Stimulated activated CD4-positive, alpha-beta T cell treated with anti-CD3 and anti-CD28 coated beads, Interleukin-1b, Interleukin-23, amount 100 ng/mL, for 4 hours (primary cell): ENCODE results near the gene NRP1.

Source experiments
- DNase-seq, 2 donors: peaks; one replicate each; pipeline ENCODE4 v3.0.0-alpha.2; 2020; ENCODE audit warnings: low read depth in 2 of 2

The NRP1 gene

DNA sequence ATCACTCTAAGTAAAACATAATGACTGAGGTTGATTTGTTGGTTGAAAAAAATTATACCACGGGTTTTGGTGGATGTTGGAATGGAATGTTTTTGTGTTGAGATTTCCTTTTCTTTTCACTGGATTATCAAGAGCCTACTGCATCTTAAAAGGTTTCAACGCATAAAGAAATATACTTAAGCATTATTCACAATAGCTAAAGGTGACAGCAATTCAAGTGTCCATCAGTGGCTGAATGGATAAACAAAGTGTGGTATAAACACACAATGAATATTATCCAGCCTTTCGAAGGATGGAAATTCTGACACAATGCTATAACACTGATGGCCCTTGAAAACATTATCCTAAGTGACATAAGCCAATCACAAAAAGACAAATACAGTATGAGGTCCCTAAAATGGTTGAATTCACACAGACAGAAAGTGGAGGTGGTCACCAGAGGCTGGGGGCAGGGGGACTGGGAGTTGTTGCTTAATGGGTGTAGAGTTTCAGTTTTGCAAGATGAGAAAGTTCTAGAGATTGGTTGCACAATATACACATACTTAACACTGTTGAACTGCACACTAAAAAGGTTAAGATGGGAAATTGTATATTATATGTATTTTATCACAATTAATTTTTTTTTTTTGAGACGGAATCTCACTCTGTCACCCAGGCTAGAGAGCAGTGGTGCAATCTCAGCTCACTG, 122.3 kb downstream of the NRP1 start:
- DNase-seq, result no peak

DNA sequence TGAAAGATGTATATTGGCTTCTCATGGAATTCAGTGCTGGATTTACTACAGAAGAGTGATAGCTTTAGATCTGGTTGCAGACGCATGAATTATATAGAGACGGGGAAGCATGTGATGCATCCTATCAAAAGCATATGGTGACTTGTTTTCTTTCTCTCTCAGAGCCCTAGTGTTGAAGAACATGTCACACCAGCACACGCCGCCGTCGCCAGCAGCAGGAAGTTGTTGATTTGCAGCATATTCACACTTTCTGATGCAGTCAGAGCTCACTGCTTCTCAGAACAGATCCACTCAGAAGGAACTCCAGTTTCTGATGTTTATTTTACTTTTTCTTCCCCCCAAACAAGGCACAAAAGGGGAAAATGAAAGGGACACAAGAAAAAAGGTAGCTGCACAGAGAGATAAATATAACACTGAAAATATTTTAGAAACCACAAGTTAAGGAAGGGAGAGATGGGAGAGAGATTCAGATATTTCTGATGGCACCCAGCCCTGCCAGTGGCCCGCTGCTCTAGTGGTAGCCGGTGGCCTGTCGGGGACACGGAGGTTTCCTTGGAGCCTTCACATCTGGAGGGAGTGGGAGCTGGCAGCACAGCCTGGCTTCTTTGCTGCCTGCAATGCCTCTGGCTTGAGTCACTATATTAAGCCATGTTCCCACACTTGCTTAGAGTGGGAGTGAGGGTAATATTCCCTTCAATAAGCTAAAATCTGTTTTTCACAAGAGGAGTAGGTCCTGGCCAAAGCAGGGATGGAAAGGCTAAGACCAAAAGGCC, 123.2 kb downstream of the NRP1 start:
- peak in 1 of 2 donors; percentile 10 for DNase-seq

GRCh38 chr10:33209802-33210201, 124.7 kb downstream of the NRP1 start:
- no peak for DNase-seq

DNA sequence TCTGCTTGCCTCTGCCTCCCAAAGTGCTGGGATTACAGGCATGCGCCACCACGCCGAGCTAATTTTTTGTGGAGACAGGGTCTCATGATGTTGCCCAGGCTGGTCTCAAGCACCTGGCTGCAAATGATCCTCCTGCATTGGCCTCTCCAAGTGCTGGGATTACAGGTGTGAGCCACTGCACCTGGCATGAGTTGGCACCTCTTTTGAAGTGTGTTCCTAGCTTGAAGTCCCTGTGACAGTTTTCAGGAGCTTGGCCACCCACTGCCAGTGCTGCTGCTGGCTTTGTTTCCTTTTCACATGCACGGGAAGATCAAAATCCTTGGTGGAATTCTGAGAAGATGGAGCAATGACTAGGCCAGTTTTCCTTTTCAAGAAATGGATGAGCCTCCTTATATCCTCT, 126.3 kb downstream of the NRP1 start:
- no peak for DNase-seq

- no peak for DNase-seq
Measured at GRCh38 chr10:33204031-33204430, 130.4 kb downstream of the NRP1 start.

GRCh38 chr10:33201971-33202370, 132.5 kb downstream of the NRP1 start:
- DNase-seq, result no peak

DNA sequence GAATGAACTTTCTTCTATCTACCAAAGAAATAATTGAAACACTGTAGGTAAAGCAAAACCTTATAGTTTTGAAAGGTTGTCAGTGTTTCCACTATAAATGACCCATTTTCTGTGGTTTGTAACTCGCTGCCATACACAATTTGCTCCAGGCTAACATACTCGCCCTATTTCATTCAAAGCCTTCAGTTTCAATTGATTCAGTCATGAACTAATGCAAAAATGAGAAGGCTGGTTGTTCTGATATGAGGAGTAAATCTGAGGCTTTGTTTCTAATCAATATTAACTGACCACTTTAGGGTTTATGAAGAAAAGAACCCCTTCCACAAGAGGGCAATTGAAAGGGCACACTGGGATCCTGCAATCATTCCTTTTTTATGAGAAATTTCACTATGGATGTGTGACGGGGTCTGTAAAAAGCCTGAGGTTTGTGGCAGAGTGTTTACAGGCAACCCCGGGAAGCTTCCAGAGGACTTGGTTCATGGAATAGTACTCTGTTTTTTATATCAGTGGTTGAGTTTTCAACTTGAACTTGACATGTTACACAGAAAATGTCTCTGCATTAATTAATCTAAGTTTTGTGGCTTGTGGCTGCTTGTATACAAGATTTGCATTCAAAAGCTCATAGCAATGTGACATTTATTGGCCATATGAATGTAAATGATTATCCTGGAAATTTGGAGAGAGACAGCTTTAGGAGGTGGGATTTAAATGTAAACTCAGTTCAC, 133.2 kb downstream of the NRP1 start:
- DNase-seq, result no peak

DNA sequence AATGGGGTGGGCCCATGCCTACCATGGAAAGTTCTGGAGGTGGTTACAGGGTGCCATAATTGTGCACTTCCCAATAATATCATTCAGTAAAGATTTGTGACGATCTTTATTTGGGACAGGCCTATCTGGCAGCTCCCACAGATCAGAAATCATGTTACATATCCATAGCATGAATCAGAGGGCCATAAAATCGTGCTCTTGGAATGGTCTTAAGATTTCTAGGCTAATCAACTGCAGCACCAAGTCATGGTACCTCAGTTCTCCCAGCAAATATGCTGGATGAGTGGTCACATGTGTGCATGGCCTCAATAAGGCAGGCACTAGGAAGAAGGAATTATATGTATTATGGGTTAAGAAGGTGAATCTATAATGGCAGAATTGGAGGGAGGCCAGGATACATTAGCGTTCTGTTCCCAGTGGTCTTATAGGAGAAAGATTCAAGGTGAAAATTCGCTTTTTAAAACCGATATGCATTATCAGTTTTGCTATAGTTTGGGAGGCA, 134.7 kb downstream of the NRP1 start:
- no peak for DNase-seq

- no peak for DNase-seq
Measured at GRCh38 chr10:33198610-33199009, 135.9 kb downstream of the NRP1 start.

GRCh38 chr10:33196710-33197491, 137.6 kb downstream of the NRP1 start:
- no peak for DNase-seq

GRCh38 chr10:33196377-33196706, 138.1 kb downstream of the NRP1 start:
- no peak for DNase-seq

DNA sequence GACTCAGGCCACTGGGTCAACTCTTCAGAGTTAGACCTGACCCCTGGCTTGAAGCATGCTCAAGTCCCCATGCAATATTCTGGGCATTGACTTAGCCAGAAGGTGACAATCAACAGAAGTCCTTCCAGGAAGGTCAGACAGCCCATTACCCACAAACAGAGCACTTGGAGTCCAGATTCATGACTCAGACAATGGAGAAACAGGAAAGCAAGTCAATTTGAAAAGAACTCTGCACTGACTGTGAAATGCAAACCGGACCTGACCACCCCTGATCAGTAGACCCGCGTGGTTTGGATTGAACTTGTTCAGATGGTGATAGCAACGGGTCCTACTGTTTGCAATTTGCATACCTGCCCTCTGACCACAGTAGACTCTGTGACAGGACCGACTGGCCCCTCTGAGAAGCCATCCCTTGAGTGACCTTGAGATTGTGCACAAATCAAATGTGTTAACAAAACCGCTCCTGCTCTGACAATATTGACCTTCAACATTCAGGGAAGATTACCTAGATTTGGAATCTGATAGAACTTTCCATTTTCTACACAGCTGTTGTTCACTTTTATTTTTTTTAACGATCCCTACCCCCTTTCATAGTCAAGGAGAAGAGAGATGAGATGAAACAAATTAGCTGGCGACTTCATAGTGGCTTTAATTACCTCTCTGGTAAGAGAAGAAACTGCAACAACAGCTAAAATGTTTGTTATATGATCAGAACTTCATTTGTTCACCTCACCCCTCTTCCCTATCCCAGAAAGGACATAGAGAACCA, 138.7 kb downstream of the NRP1 start:
- no peak for DNase-seq

DNA sequence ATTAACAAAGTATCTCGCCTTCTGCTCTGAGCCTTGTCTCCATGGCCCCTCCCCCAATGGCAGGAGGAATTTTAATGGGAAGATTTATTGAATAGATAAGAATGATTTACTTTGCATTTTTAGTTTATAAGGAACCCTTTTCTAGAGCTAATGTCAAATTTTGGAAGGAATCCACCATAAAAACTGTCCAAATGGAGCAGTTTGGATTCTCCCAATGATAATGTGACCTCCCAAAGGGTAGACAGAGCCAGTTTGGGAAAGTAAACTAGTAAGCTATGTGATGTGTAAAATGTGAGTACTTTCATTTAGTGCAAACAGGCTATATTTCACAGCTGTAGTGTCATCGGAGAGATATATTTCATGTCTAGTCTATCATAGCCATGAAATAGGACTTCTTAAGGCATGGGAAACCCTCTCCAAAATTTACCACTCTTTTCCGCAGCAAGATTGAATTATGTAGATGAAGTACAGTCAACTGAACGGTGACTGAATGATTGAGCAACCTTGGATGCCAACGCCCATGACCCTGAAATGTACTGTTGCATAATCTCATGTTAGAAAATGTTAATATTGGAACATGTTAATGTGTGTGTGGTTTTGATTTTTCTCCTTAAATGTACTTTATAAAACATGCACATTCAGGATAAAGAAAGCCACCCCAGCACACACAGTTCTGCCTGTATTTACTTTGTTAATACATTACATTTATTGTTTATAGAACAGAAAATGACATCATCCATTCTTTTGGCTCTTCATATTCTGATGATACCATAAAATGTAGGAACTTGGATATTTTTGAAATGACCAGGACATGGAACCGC, 140.6 kb downstream of the NRP1 start:
- DNase-seq, result no peak

GRCh38 chr10:33193057-33193700, 141.3 kb downstream of the NRP1 start:
- peak; percentile 61 to 69 for DNase-seq

DNA sequence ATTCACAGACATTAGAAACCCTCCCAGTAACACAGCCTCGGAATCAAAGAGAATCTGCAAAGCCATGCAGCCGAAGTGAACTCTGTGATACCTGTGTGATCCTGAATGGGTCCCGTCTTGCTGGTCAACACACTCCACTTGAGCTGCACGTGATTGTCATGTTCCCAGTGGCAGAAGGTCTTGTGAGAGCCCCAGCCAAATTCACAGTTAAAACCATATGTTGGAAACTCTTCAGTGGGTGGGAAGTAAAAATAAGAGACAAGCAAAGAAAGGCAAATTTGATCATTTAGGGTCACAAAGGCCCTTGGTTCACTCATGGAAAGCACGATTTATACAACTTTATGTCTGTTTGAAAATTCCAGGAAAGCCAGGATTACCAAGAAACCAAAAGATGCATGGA, 142.3 kb downstream of the NRP1 start:
- no peak for DNase-seq

DNA sequence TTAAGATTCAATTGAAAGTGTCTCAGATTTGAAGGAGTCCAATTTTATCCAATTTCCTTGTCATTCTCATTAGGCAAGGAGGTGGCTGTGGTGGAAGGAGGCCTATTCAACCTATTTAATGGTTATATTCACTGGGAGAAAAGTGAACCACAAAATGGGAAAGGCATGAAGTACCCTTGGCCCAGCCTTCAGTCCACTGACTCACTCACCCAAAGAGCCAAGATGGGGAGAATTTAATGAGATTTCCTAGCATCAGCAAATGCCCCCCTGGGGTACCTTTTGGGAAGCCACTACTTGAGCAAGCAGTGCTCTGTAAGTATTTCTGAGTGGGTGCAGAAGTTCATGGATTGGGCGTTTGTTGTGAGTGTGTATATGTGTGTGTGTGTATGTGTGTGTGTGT, 144.1 kb downstream of the NRP1 start:
- DNase-seq, result no peak

- no peak for DNase-seq
Measured at GRCh38 chr10:33189808-33190207, 144.7 kb downstream of the NRP1 start.

GRCh38 chr10:33189363-33189762, 145.1 kb downstream of the NRP1 start:
- no peak for DNase-seq

GRCh38 chr10:33187427-33187999, 147.0 kb downstream of the NRP1 start:
- DNase-seq, result no peak
